ENCODE results near the gene TMEM212. TPM values are rescaled to one million over a fixed set of nuclear protein-coding genes. Genes with fewer than 3 reads are reported as not detected.
"Not testable (repeated sequence)": the region's sequence is repeated elsewhere in the genome, so short reads cannot be mapped to it uniquely, and the experiment has no call there.

Gene TMEM212
- total RNA-seq, 1 donor from 2014 or later: not detected

DNA sequence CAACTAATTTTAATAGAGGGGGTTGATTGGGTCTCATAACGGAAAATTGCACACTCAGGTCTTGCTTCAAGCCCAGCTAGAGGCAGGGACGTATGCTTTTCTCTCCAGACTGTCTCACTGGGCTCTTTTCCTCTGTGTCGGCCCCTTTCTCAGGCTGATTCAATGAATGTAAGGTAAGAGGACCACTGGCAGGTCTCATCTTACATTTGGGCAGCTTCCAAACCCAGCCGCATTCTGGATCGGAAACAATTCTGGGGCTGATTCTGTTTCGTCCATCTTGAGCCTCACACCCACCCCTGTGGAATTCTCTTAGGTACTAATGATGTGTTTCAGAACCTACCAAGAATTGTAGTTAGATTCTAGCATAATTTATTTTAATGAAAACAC, 40.7 kb downstream of the TMEM212 start:
- no peak for DNase-seq (ENCODE audit: low read depth in 2 of 2)

DNA sequence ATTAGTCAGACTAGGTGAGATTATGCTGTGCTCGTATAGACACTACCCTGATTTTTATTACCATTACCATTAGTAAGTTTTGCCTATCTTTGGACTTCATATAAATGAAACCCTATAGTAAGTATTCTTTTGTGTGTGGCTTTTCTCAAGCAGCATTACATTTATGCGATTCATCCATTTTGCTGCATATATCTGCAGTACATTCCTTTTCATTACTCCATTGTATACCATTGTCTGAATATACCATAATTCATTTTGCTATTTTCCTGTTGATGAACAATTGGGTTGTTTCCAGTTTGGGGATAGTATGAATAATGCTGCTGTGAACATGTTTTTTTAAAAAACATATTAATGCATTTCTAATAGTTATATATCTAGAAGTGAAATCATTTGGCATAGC, 45.3 kb downstream of the TMEM212 start:
- DNase-seq (ENCODE audit: low read depth in 2 of 2): peak in 1 of 2 donors; percentile 19

DNA sequence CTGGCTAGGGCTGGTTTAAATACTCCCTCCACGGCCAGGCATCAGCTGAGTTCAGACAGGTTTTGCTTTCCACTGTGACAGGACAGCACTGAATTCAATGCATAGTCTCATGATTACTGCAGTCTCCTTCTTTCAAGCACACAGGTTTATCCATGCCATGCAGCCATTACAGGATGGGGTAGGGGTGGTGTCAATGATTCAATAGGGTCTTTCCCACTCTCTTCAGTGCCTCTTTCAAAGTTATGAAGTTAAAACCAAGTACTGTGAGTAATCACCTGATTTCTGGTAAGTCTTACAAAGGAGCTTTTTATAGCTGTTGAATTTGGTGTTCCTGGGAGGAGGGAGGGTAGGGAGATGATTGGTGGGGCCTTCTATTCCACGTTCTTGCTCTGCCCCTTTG, 47.2 kb downstream of the TMEM212 start:
- DNase-seq (ENCODE audit: low read depth in 2 of 2): no peak

DNA sequence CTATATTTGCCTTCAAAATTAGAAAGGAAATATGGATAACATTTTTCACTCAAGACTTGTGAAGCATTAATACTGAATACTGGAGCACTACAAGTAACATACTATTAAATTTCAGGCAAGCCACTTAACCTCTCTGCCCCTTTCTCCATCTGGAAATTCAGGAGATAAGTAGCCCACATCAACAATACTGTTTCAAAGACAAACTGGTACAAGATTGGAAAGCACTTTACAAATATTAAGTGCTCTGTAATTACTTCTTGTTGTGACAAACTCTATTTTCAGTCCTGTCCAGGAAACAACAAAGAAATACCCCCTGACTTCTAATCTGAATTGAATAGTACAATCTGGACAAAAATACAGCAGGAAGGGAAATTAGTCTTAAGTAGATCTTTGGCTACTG, 49.3 kb downstream of the TMEM212 start:
- DNase-seq (ENCODE audit: low read depth in 2 of 2): no peak

DNA sequence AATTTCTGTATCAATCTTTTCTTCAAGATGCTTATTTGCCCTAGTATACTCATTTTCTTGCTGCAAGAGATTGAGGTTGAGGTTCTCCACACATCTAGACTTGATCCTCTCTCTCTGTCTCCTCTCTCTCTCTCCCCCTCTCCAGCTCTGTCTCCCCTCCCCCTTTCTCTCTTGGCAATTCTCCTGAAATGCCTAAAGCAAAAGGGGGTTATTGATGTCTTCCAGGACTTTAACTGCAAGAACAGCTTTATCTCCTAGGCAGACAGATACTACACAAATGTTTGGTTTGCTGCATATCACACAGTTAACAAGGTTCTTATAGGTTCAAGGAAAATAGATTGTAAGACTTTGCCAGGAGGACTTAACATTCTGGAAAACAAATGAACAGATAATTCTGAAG, 52.1 kb downstream of the TMEM212 start:
- no peak for DNase-seq (ENCODE audit: low read depth in 2 of 2)

DNA sequence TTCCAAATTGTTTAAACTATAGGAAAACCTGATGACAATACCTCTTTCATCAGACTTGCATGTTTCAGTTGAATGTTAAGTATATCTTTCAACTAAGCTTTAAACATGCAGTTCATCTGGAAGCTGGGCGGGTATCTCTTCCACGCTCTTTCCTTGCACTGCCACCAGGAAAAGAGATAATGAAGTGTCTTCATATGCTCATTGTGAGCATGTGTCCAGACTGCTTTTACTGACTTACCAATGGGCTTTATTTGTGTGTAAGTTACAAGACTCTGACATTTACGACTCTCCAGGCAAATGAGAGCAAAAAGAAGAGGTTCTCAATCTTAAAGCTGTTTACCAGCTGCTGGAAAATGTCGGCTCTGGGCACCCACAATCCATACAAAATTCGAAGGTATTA, 52.8 kb downstream of the TMEM212 start:
- no peak for DNase-seq (ENCODE audit: low read depth in 2 of 2)

DNA sequence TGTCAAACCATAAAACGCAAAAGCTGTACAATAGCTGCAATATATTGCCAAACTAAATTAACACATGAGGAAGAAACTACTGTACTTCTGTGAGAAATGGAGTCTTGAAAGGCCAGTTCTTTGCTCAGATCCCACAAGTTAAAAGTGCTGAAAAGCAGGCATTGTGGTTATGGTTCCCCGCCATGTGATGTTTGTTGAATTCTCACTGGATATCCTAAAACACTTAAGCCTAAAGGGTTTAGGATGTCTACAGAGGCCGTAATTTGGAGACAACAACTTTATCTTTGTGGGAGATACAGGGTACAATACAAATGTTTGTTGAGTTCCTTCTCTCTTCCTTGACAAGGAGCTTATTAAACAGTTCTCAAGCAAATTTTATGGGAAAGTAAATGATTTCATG, 53.2 kb downstream of the TMEM212 start:
- DNase-seq (ENCODE audit: low read depth in 2 of 2): no peak

DNA sequence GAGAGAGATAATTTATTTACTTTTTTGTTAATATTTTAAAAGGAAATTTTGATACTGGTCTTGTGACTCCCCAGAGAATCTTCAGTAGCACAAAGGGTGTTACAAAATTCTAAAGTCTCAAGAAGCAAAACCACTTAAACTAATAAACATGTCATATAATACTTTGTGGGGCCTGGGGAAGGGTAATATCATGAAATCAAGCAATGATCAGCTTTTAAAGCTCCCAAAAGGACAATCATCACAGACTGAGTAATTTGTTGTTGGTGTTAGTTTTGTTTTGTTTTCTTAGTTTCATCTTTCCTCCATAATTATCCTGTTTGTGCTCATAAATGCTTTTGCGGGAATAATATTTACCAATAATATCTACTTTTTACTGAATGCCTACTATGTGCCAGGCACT, 55.0 kb downstream of the TMEM212 start:
- no peak for DNase-seq (ENCODE audit: low read depth in 2 of 2)

DNA sequence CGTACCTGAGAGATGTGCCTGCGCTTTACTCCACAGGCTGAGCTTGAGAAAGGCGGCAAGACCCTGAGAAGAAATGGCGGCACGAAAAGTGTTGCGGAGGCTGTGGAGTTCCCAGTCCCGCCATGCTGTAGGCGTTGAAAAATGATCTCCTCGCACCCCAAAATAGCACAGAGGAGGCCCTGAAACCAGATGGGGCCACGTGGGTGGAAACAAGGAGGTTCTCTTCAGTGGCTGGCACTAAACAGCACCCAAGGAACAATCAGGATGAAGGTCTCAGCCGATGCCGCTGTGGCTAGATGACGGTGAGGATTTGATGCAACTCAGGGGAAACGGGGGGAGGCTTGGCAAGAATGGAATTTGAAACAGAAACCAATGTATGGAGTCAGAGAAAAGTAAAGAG, 57.3 kb downstream of the TMEM212 start:
- DNase-seq (ENCODE audit: low read depth in 2 of 2): no peak

DNA sequence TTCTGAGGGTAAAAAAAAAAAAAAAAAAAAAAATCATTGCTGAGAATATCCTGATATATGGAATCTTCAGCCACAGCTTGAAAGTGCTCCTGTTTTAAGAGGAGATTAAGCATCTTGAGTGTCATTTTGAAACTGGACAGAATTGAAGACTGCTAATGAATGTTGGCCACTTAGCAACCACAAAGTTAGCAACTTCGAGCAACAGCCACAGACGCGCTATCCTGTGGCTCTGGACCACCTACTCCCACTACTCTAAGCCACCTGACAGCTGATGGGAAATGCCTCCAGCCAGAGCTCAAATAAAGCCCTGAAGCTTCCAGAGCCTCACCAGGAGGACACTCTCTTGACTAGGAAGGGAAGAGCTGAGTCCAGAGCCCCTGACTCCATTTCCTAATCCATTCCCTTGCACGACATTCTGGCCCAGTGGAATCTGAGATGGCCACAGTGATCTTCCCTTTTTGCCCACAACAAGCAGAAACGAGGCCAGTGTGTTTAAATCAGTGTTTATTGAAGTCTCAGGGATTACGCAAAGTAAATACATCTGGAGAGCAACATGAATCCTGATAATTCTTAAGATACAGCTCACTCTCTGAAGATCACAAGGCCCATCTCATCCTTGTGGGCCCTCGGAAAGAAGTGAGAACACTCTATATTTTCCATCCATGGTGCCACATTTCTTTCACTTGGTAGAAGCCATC, 58.6 kb downstream of the TMEM212 start:
- DNase-seq (ENCODE audit: low read depth in 2 of 2): no peak

DNA sequence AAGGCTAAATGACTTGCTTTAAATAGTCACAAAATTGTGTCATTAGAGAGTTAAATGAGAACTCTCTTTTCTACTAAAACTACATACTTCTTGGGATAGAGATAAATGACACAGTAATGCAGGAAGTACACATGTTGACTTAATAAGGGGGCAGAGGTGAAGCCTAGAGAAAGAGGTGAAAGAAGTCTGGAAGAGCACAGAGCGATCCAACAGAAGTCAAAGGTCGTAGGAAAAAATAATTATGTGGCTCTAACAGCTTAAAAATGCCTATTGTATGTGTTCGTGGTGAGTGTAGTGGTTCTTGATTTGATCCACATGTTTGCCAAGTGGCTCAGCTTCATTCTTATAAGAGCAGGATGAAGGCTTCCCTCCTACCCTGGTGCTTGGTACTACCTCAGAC, 61.7 kb downstream of the TMEM212 start:
- peak in 1 of 2 donors; percentile 10 for DNase-seq (ENCODE audit: low read depth in 2 of 2)

DNA sequence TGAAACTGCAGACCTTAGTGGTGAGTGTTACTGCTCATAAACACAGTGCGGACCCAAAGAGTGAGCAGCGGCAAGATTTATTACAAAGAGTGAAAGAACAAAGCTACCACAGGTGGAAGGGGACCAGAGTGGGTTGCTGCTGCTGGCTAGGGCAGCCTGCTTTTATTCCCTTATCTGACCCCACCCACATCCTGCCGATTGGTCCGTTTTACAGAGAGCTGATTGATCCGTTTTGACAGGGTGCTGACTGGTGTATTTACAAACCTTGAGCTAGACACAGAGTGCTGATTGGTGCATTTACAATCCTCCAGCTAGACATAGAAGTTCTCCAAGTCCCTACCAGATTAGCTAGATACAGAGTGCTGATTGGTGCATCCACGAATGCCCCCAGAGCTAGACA, 63.4 kb downstream of the TMEM212 start:
- not testable (repeated sequence) for DNase-seq (ENCODE audit: low read depth in 2 of 2)

DNA sequence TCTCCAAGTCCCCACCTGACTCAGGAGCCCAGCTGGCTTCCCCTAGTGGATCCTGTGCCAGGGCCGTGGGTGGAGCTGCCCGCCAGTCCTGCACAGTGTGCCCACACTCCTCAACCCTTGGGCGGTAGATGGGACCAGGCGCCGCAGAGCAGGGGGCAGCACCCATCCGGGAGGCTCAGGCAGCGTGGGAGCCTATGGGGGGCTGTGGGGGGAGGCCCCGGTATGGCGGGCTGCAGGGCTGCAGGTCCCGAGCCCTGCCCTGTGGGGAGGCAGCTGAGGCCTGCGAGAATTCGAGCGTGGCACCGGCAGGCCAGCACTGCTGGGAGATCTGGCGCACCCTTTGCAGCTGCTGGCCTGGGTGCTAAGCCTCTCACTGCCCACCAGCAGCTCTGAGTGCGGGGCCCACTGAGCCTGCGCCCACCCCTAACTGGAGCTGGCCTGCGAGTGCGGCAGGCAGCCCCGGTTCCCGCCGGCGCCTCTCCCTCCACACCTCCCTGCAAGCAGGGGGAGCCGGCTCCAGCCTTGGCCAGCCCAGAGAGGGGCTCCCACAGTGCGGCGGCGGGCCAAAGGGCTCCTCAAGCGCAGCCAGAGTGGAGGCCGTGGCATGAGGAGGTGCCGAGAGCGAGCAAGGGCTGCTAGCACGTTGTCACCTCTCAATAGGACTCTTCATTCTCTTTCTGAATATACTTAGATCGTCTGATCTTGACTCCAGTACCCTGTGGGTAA, 64.0 kb downstream of the TMEM212 start:
- no peak for DNase-seq (ENCODE audit: low read depth in 2 of 2)

DNA sequence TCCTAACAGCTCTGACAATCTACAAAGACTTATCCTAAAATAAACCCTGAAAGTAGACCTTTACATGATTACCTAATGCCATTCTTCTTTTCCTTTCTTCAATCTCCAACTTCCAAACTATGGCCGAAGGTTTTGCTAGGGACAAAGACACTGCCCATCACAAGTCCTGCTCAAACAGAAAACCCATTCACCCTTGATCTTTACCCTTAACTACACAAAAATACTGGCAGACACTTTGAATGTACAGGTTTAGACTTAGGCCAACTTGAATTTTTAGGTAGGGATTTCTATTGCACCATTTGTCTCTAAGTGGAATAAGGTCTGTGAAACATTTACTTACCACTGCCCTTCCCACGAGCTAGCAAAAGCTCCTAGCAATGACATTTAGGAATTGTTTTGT, 64.6 kb downstream of the TMEM212 start:
- no peak for DNase-seq (ENCODE audit: low read depth in 2 of 2)

DNA sequence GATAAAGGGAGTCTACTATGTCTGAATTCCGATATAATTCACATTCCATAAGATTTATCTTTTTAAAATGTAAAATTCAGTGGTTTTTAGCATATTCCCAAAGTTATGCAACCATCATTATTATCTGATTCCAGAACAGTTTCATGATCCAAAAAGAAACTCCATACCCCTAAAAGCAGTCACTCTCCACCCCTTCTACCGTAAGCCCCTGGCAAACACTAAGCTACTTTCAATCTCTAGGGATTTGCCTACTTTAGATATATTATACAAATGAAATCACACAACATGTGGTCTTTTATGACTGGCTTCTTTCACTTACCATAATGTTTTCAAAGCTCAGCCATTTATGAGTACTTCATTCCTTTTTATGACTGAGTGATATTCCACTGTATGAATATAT, 65.6 kb downstream of the TMEM212 start:
- DNase-seq (ENCODE audit: low read depth in 2 of 2): no peak

Other genes starting within 250 kb of the TMEM212 start
- gene PLD1, start 32.9 kb upstream of the TMEM212 start, total RNA-seq: 62.2 and 89.2 TPM in 2 replicates
- gene FNDC3B, start 196.2 kb downstream of the TMEM212 start, total RNA-seq: 71.8 and 101 TPM in 2 replicates

Data from dermis microvascular lymphatic vessel endothelial cell (primary cell).